MV-4-11 (cell line): ENCODE data around the gene LRRC43.
A peak's percentile ranks its signal among the peaks of the same experiment; 100 is the strongest.

ENCODE experiments used
- DNase-seq: peaks from one replicate; lab custom pipeline; 2025; lab: John Stamatoyannopoulos, UW

Gene LRRC43

GRCh38 chr12:122225683-122226365 is 42.9 kb downstream of the LRRC43 start, which contains the start of gene DIABLO:
TSS of gene DIABLO (minus strand) at chr12:122226052. CDS start at chr12:122226014, 38 bp downstream.
- peak; percentile 99 for DNase-seq

GRCh38 chr12:122226366-122227125 is 43.6 kb downstream of the LRRC43 start:
- DNase-seq: no peak

GRCh38 chr12:122227341-122227740 is 44.4 kb downstream of the LRRC43 start:
- no peak for DNase-seq

- DNase-seq: no peak
These were observed 45.2 kb downstream of the LRRC43 start for GRCh38 chr12:122228092-122228491.

GRCh38 chr12:122230798-122231197 is 47.9 kb downstream of the LRRC43 start:
- no peak for DNase-seq

GRCh38 chr12:122232691-122233090 is 49.8 kb downstream of the LRRC43 start:
- no peak for DNase-seq

- DNase-seq: peak; percentile 45
These were observed 52.8 kb downstream of the LRRC43 start for GRCh38 chr12:122235741-122236140.

GRCh38 chr12:122238861-122239260 is 55.9 kb downstream of the LRRC43 start:
- DNase-seq: no peak

- DNase-seq: no peak
These were observed 61.0 kb downstream of the LRRC43 start for GRCh38 chr12:122243965-122244364.

- no peak for DNase-seq
These were observed 61.8 kb downstream of the LRRC43 start for GRCh38 chr12:122244565-122245371.

- no peak for DNase-seq
These were observed 62.6 kb downstream of the LRRC43 start for GRCh38 chr12:122245553-122245952.

GRCh38 chr12:122250047-122250446 is 67.1 kb downstream of the LRRC43 start:
- no peak for DNase-seq

GRCh38 chr12:122250536-122250935 is 67.6 kb downstream of the LRRC43 start:
- DNase-seq: no peak
